ENCODE results near the gene GNAI3.

DNA sequence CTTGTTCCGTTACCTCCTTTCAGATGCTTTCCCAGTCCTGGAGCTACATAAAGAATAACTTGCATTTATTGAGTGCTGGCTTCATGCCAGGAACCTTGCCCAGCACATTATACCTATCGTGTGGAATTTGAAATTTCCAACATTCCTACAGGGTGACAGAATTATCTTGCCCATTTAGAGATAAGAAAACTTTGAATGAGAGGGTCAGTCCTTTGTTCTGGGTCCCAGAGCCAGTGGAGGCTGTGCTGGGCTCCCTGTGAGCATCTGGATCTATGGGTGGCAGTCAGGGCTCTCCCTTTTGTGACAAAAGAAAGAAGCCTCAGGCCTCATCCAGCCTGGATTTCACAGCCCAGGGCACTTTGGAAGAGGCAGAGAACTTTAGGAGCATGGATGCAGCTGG lies 110.7 kb downstream of the GNAI3 start:
- TF ChIP-seq, protein P1, sequence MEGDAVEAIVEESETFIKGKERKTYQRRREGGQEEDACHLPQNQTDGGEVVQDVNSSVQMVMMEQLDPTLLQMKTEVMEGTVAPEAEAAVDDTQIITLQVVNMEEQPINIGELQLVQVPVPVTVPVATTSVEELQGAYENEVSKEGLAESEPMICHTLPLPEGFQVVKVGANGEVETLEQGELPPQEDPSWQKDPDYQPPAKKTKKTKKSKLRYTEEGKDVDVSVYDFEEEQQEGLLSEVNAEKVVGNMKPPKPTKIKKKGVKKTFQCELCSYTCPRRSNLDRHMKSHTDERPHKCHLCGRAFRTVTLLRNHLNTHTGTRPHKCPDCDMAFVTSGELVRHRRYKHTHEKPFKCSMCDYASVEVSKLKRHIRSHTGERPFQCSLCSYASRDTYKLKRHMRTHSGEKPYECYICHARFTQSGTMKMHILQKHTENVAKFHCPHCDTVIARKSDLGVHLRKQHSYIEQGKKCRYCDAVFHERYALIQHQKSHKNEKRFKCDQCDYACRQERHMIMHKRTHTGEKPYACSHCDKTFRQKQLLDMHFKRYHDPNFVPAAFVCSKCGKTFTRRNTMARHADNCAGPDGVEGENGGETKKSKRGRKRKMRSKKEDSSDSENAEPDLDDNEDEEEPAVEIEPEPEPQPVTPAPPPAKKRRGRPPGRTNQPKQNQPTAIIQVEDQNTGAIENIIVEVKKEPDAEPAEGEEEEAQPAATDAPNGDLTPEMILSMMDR (conservative IDR thresholded peaks at IDR 0.05; ENCODE audit: low read depth, low read length), result no peak
- TF ChIP-seq EZH2phosphoT487 (IDR thresholded peaks at IDR 0.05; ENCODE audit: borderline replicate concordance, low read length), result no peak
- TF ChIP-seq EZH2 (IDR thresholded peaks at IDR 0.05; ENCODE audit: low read length, unreplicated experiment), result no peak

All from PC-3 (cell line).